Skin of body (tissue), 2 donors: ENCODE data around the gene AAK1. TPM values are rescaled to one million over a fixed set of nuclear protein-coding genes. Genes with fewer than 3 reads are reported as not detected.
"Not testable (repeated sequence)": the region's sequence is repeated elsewhere in the genome, so short reads cannot be mapped to it uniquely, and the experiment has no call there.

Source experiments
- DNase-seq: peaks from one replicate; lab custom pipeline; 2025; lab: John Stamatoyannopoulos, UW
- total RNA-seq: library from RNA; depleted of rRNA; stranded (reverse); fragments of >200 nt; gene quantifications from one replicate; pipeline ENCODE4 v1.2.3, GENCODE V29; 2014

Gene AAK1
- total RNA-seq, 1 donor from 2014 or later, result 29.9 TPM

DNA sequence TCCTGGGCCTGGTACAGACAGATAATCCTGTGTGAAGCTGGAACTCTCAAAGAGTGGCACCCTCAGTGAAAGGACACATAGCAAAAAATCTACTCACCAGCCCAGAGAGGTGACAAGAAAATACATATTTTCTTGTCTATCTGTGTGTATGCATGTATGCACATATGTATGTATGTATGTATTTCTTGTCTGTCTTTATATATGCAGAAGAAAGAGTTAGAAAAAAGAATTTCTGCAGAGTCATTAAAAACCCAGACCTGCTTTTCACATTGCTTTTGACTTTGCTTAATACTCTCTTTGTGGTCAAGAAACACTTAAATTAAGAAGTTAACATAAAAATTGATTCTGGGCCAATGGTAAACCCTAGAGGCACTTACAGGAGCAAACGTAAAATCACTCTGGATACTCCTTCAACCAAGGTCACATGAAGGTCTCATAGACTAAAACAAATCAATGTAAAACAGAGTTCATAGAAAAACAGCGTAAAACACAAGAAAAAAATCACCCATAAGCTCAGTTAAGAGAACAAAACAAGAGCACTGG, 16.5 kb upstream of the AAK1 start:
- no peak for DNase-seq

GRCh38 chr2:69659349-69659748, 15.8 kb upstream of the AAK1 start:
- DNase-seq, result no peak

DNA sequence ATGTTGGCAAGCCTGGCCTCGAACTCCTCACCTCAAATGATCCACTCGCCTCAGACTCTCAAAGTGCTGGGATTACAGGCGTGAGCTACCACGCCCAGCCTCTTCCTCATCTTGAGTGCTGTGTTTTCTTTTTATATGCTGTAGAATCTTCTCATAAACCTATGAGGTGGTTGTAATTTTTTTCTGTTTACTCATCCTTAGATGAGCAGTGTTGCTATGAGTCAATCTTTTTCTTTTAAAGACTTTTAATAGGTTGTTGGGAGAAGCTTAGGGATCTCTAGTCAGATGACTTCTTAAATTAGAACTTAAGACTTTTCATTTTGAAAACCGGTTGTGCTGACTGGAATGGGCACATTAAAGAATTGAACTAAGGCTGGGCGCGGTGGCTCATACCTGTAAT, 8.7 kb upstream of the AAK1 start:
- no peak for DNase-seq

- not testable (repeated sequence) for DNase-seq
These were observed 3.7 kb upstream of the AAK1 start for GRCh38 chr2:69647196-69647595.

GRCh38 chr2:69646714-69647113, 3.2 kb upstream of the AAK1 start:
- no peak for DNase-seq

DNA sequence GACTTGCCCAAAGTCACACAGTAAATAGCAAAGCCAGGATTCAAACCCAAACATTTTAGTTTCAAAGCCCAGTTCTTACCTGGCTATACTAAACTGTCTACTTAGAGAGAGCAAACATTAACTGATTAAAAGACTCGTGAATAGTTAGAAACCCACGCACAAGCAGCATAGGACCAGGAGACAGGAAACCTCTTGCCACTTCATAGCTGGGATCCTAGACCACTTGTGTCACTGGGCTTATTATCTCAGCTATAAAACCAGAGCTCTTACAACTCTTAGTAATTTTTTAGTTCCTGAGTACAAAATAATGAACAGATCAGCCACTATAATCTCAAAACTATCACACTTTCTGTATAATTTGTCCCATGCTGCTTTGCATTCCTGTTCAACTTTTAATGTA, 2.4 kb upstream of the AAK1 start:
- DNase-seq, result no peak

DNA sequence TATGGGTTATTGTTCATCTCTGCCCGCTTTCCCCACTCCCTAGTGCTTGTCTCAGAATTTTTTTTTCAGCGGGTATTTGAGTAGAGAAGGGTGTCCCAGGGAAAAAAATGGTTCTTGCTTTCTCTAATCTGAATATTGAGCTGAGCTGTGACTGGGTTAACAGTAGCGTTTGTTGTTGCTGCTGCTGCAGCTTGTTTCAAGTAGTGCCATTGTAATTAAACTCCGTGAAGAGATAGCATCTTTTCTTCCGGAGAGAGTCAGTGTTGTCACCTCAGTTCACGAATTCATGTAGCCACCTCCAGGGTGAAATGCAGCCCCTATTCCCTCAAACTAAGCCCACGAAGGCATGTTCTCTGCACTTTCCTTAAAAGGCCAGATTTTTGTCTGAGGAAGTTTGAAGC, 1.5 kb upstream of the AAK1 start:
- DNase-seq, result no peak

- peak; percentile 39 for DNase-seq
These were observed 1.0 kb upstream of the AAK1 start for GRCh38 chr2:69644506-69644979.

- peak; percentile 81 for DNase-seq
These were observed 584 bp downstream of the AAK1 start for GRCh38 chr2:69642709-69643601.

DNA sequence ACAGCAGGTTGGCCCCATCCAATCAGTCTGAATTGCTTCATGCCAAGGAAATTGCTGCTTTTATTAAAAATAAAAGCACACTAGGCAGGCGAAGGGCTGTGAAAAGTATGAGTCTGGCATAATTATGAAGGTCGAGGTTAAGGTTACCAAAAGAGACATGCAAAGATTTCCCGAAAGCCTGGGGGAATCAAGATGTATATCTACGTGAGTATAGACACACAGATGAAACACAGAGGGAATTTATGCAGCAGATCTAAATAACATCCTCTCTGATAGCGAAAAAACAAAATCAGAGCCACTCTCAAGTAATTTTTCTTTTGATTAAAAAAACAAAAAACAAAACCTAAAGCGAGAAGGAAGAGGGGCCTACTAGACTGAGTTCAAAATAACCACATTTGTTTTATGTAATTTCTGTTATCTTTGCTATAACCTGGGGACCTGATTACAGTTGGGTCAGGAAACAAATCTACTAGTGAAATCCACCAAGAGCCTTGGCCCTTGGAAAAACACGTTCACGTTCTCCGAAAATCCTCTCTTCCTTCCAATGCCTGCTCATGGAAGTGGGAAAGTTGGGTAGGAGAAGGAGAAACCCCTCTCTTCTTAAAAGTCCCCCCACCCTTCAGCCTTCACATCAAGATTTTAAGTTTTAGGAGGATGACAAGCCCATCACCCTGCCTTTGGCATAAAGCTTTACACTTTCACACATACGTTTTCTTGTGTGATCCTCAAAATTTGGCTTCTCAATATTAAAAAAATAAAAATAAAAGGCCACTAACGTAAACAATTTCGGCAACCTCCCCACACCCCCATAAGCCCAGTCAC, 1.4 kb downstream of the AAK1 start:
- DNase-seq, result no peak

GRCh38 chr2:69641471-69641870, 2.1 kb downstream of the AAK1 start:
- no peak for DNase-seq

GRCh38 chr2:69639266-69639665, 4.3 kb downstream of the AAK1 start:
- no peak for DNase-seq

- DNase-seq, result no peak
These were observed 4.9 kb downstream of the AAK1 start for GRCh38 chr2:69638630-69639029.

DNA sequence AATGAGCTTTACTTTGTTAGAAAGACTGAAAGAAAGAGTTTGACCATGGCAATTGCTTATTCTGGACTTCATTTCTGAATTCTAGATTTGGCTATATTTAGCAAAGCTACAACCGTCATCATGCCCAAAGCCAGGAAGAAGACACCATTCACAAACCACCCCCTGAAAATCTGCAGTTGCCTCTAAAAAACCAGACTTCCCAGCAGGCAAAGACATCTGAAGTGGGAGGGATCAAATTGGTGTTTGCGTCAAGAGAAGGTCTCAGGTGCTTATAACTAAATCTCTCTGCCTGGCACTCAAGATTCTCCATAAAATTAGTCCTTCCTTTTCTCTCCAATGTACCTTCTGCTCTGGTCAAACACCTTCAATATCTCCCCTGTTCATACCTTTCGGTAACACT, 5.6 kb downstream of the AAK1 start:
- DNase-seq, result no peak

DNA sequence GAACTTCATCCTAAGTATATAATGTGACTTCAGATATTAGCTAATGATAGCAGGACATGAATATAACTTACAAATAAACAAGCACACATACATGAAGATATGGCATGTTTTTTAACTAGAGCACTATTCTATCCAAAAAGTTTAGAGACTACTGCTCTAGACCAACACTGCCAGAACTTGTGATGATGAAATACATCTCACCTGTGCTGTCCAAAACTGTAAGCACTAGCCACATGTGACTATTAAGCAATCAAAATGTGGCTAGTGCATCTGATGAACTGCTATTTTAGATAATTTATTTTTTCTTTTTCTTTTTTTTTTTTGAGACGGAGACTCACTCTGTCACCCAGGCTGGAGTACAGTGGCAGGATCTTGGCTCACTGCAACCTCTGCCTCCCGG, 7.1 kb downstream of the AAK1 start:
- no peak for DNase-seq

- DNase-seq, result no peak
These were observed 8.1 kb downstream of the AAK1 start for GRCh38 chr2:69635432-69635831.

DNA sequence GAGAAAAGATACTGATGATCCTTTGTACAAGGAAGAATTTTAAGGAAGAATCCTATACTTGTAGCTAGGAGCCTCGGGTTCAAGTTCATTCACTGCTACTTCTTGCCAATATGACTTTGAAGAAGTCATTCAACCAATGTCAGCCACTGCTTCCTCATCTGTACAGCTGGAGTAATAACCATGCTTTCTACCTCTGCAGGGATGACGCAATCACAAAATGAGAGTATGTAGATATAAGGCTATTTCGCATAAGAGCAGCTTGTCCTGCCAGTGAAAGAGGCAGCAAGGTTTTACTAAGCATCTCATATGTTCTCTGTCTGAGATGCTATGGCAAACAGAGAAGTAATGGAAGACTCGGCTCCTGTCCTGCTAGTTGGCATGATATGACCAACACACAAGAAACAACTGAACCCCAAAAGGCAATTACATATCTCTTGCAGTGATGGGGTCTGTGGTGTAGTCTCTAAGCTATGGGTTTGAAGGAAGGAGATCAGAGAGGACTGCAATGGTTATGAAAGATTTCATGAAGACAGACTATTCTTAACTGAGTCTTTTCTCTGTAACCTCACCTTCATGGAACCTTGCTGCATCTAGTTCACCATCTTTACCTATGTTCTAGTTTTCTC, 9.2 kb downstream of the AAK1 start:
- DNase-seq, result no peak

GRCh38 chr2:69631402-69631801, 12.1 kb downstream of the AAK1 start:
- DNase-seq, result no peak

DNA sequence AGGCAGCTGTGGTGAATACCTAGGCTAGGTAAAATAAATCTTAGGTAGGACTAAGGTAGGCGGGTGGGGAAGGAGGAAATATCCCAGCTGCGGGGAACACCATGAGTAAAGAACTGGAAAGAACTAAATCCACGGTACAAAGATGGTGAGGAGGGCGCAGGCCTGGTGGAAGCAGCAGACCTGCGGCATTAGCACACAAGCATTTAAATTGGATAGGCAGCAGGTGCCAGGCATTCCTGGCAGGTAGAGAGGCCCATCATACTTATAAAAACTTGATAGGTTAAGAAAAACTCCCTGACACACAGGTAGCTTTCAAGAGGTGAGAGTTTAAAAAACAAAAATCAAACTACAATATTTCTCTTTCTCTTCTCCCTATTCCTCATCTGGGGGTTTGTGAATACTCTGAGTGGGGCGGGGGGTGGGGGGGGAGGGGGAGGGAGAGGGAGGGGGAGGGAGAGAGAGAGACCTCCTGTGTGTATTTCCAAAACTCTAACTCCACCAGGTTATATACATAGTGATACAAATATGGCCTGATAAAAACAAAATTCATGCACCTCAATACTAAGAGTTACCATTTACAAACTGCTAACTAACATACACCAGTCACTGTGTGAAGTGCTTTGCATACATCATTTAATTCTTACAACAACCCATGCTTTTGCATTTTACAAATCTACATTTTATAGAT, 13.5 kb downstream of the AAK1 start:
- no peak for DNase-seq

GRCh38 chr2:69628325-69629021, 15.1 kb downstream of the AAK1 start:
- no peak for DNase-seq
